Uterus (tissue), 2 donors: ENCODE data around the gene STT3B.

ENCODE experiments used
- CTCF ChIP-seq, 4 experiments: fragments of 200-600 bp in 2 of 4; fragments of 450-650 bp in 2 of 4; sonication (generic) in 2 of 4; IDR thresholded peaks; one replicate each; pipeline ENCODE4 v1.5.1; 2016 to 2019; ENCODE audit warnings: antibody characterized with exemption in 4 of 4, mild to moderate bottlenecking in 2 of 4, moderate library complexity in 1 of 4
- POLR2A ChIP-seq, 2 donors: fragments of 450-650 bp; IDR thresholded peaks; one replicate each; pipeline ENCODE4 v1.6.1; 2016; ENCODE audit warnings: antibody characterized with exemption in 2 of 2, mild to moderate bottlenecking in 1 of 2, moderate library complexity in 1 of 2

- TF ChIP-seq CTCF (IDR thresholded peaks at IDR 0.05): no peak
- no peak for TF ChIP-seq POLR2A (IDR thresholded peaks at IDR 0.05)
Measured at GRCh38 chr3:31680072-31680870, 147.5 kb downstream of the STT3B start.
